HCT116 (cell line): ENCODE measurements around the gene AGAP1. TPM values are rescaled to one million over a fixed set of nuclear protein-coding genes. Genes with fewer than 3 reads are reported as not detected.

Experiments
- ATAC-seq: fragments of 200-7000 bp; cut with Tn5 transposase; 2 replicates; pipeline ENCODE4 v1.9.1; 2020; ENCODE audit warnings: mild to moderate bottlenecking, moderate library complexity
- BruUV-seq: library from RNA; stranded (reverse); fragments of 400-500 nt; replicated peaks from 2 replicates; lab custom pipeline; 2021; lab: Mats Ljungman, UMichigan
- CTCF ChIA-PET: fragments of 300-600 bp; sonication (Branson Sonifier 250); formaldehyde crosslinking; loops from one replicate; lab custom pipeline; 2021; ENCODE audit warnings: antibody characterized with exemption; lab: Charles Lee
- POLR2A ChIA-PET: fragments of 300-600, 350-600 bp; sonication (Branson Sonifier 250); formaldehyde crosslinking; loops from one replicate; lab custom pipeline; 2021; ENCODE audit warnings: antibody characterized with exemption; lab: Charles Lee
- RAD21 ChIA-PET, 2 experiments: fragments of 300-600 bp; sonication (Branson Sonifier 250); formaldehyde crosslinking; loops; one replicate each; lab custom pipeline; 2023; ENCODE audit warnings: low total read pairs in 2 of 2; ENCODE audit not compliant: uncharacterized antibody in 2 of 2, unreplicated experiment in 2 of 2, low non-redundant PET in 1 of 2; lab: Charles Lee
- DNase-seq: peaks from one replicate; pipeline ENCODE4 v3.0.0-alpha.2; 2010; ENCODE audit warnings: low read depth, low spot score
- H2AFZ ChIP-seq: fragments of 200-600 bp; shearing (Covaris generic), sonication (generic); 2 replicates; pipeline ENCODE4 v1.6.1; 2017; ENCODE audit warnings: low read depth, mixed run types, mixed read lengths, antibody characterized with exemption, low read length; ENCODE audit not compliant: poor library complexity, severe bottlenecking
- H3K27ac ChIP-seq: 2 replicates; pipeline ENCODE4 v1.5.1; 2012; ENCODE audit warnings: low read depth, low read length
- H3K27me3 ChIP-seq: fragments of 200-600 bp; sonication (generic); 2 replicates; pipeline ENCODE4 v1.6.1; 2016; ENCODE audit warnings: mixed run types, low read length, mixed read lengths; ENCODE audit not compliant: insufficient read depth
- H3K36me3 ChIP-seq, 2 experiments: fragments of 200-500 bp in 1 of 2; fragments of 200-600 bp in 1 of 2; sonication (Bioruptor generic) in 1 of 2; sonication (generic) in 1 of 2; 2 replicates each; pipeline versions ENCODE4 v1.5.1 to v1.6.1; 2014 to 2016; ENCODE audit warnings: low read length in 2 of 2, inconsistent platforms in 1 of 2, mixed read lengths in 1 of 2, mixed run types in 1 of 2; ENCODE audit not compliant: insufficient read depth in 2 of 2, control insufficient read depth in 1 of 2
- H3K4me1 ChIP-seq, 2 experiments: fragments of 200-600 bp in 1 of 2; sonication (generic) in 1 of 2; 2 replicates each; pipeline versions ENCODE4 v1.5.1 to v1.6.1; 2012 to 2017; ENCODE audit warnings: low read length in 2 of 2, inconsistent platforms in 1 of 2, mild to moderate bottlenecking in 1 of 2, mixed read lengths in 1 of 2, mixed run types in 1 of 2, moderate library complexity in 1 of 2; ENCODE audit not compliant: insufficient read depth in 2 of 2, control insufficient read depth in 1 of 2
- H3K4me2 ChIP-seq: fragments of 200-600 bp; sonication (generic); 2 replicates; pipeline ENCODE4 v1.6.1; 2017; ENCODE audit warnings: mixed run types, low read length, mixed read lengths
- H3K4me3 ChIP-seq, 2 experiments: fragments of 200-600 bp in 1 of 2; sonication (generic) in 1 of 2; replicated peaks in 1 of 2; 2 replicates each; pipeline ENCODE4 v1.5.1; 2011 to 2016; ENCODE audit warnings: low read length in 2 of 2, control low read depth in 1 of 2, low read depth in 1 of 2, mild to moderate bottlenecking in 1 of 2, mixed read lengths in 1 of 2, mixed run types in 1 of 2
- H3K79me2 ChIP-seq: fragments of 200-600 bp; sonication (generic); 2 replicates; pipeline ENCODE4 v1.6.1; 2017; ENCODE audit warnings: mild to moderate bottlenecking, mixed run types, low read length, moderate library complexity, mixed read lengths; ENCODE audit not compliant: insufficient read depth
- H3K9ac ChIP-seq: fragments of 200-600 bp; sonication (generic); 2 replicates; pipeline ENCODE4 v1.6.1; 2016; ENCODE audit warnings: low read length, mixed read lengths
- H3K9me2 ChIP-seq: fragments of 200-600 bp; sonication (generic), shearing (Covaris generic); 2 replicates; pipeline ENCODE4 v1.6.1; 2017; ENCODE audit warnings: mixed run types, mild to moderate bottlenecking, moderate library complexity; ENCODE audit not compliant: insufficient read depth
- H3K9me3 ChIP-seq, 2 experiments: fragments of 200-500 bp in 1 of 2; fragments of 200-600 bp in 1 of 2; sonication (Bioruptor generic) in 1 of 2; sonication (generic) in 1 of 2; 2 replicates each; pipeline ENCODE4 v1.6.1; 2014 to 2017; ENCODE audit warnings: low read length in 2 of 2, mixed read lengths in 2 of 2, inconsistent platforms in 1 of 2, low read depth in 1 of 2, mild to moderate bottlenecking in 1 of 2, mixed run types in 1 of 2, moderate library complexity in 1 of 2; ENCODE audit not compliant: control insufficient read depth in 1 of 2, insufficient read depth in 1 of 2
- H4K20me1 ChIP-seq: fragments of 200-600 bp; sonication (generic), shearing (Covaris generic); 2 replicates; pipeline ENCODE4 v1.6.1; 2017; ENCODE audit warnings: mixed run types, mild to moderate bottlenecking, moderate library complexity; ENCODE audit not compliant: insufficient read depth
- CBX3 ChIP-seq: IDR thresholded peaks from 2 replicates; pipeline ENCODE4 v1.6.1; 2012; ENCODE audit warnings: low read depth
- CTCF ChIP-seq, 3 experiments: fragments of 200-600 bp in 1 of 3; sonication (generic) in 1 of 3; IDR thresholded peaks in 2 of 3; conservative IDR thresholded peaks in 1 of 3; 2 replicates each; pipeline ENCODE4 v1.5.1; 2012 to 2017; ENCODE audit warnings: low read depth in 2 of 3, low read length in 2 of 3, antibody characterized with exemption in 1 of 3, borderline replicate concordance in 1 of 3, control low read depth in 1 of 3, mild to moderate bottlenecking in 1 of 3, mixed read lengths in 1 of 3, mixed run types in 1 of 3, moderate library complexity in 1 of 3; ENCODE audit not compliant: insufficient read depth in 1 of 3
- EGR1 ChIP-seq: IDR thresholded peaks from 2 replicates; pipeline ENCODE4 v1.6.1; 2012; ENCODE audit warnings: low read depth
- ELF1 ChIP-seq: IDR thresholded peaks from 2 replicates; pipeline ENCODE4 v1.6.1; 2012; ENCODE audit warnings: low read depth, borderline replicate concordance
- EZH2 ChIP-seq: fragments of 200-600 bp; sonication (generic); IDR thresholded peaks from 2 replicates; pipeline ENCODE4 v1.6.1; 2017; ENCODE audit warnings: antibody characterized with exemption, mixed run types
- EZH2phosphoT487 ChIP-seq: fragments of 200-600 bp; IDR thresholded peaks from 2 replicates; pipeline ENCODE4 v1.6.1; 2018; ENCODE audit warnings: antibody characterized with exemption, borderline replicate concordance
- FOSL1 ChIP-seq: IDR thresholded peaks from 2 replicates; pipeline ENCODE4 v1.6.1; 2012; ENCODE audit warnings: low read depth
- MAX ChIP-seq: IDR thresholded peaks from 2 replicates; pipeline ENCODE4 v1.6.1; 2012
- SIN3A ChIP-seq: IDR thresholded peaks from 2 replicates; pipeline ENCODE4 v1.6.1; 2012; ENCODE audit warnings: low read depth
- SRF ChIP-seq: IDR thresholded peaks from 2 replicates; pipeline ENCODE4 v1.6.1; 2012; ENCODE audit warnings: low read depth
- ZBTB33 ChIP-seq: IDR thresholded peaks from 2 replicates; pipeline ENCODE4 v1.6.1; 2011; ENCODE audit warnings: mild to moderate bottlenecking, low read length, moderate library complexity; ENCODE audit not compliant: insufficient replicate concordance; ENCODE audit errors: extremely low read depth
- ZNF274 ChIP-seq: fragments of 200-500 bp; sonication (Bioruptor generic); IDR thresholded peaks from 2 replicates; pipeline ENCODE4 v1.6.1; 2014; ENCODE audit warnings: mild to moderate bottlenecking, low read depth, low read length, inconsistent platforms
- intact Hi-C: fragments of 100-400 bp; cut with micrococcal nuclease; formaldehyde crosslinking; loops from 2 replicates; pipeline ENCODE4 v1.10.0; 2022
- total RNA-seq: library from RNA; stranded (reverse); gene quantifications from one replicate; pipeline ENCODE4 v1.2.1, GENCODE V29; 2021; ENCODE audit not compliant: unreplicated experiment
- TF ChIP-seq, protein P1 (sequence below): IDR thresholded peaks from 2 replicates; pipeline ENCODE4 v1.6.1; 2012; ENCODE audit warnings: low read depth

The AGAP1 gene
- total RNA-seq, 1 experiment from 2014 or later, result 43.8 TPM

GRCh38 chr2:235868224-235868623, 374.4 kb downstream of the AGAP1 start:
- H3K4me3 ChIP-seq, result no peak overlapping the region
- no peaks in the 10 kb centered on the region for H3K9me2 ChIP-seq
- POLR2A ChIA-PET, result no interaction called here
- H3K27me3 ChIP-seq, result no peaks in the 10 kb centered on the region
- H2AFZ ChIP-seq, result no peak overlapping the region
- no peaks in the 10 kb centered on the region for H3K4me1 ChIP-seq
- RAD21 ChIA-PET, result no interaction called here
- TF ChIP-seq ZBTB33 (no peak), EGR1 (no peak)
- BruUV-seq, result no TSS peak
- DNase-seq (no peak), ATAC-seq (no peak)
- H4K20me1 ChIP-seq, result no peaks in the 10 kb centered on the region
- no peak overlapping the region for H3K27ac ChIP-seq
- no peak overlapping the region for H3K4me2 ChIP-seq
- no peaks in the 10 kb centered on the region for H3K36me3 ChIP-seq
- H3K9me3 ChIP-seq, result peaks cover 0 to 3% of the 10 kb centered on the region in 2 experiments; a peak in 1 of 4 replicates
- intact Hi-C loops, result no loop called here
- CTCF ChIA-PET, result no interaction called here
- no peaks in the 10 kb centered on the region for H3K79me2 ChIP-seq
- H3K9ac ChIP-seq, result no peak overlapping the region

GRCh38 chr2:235868645-235869044, 374.8 kb downstream of the AGAP1 start:
- Histone ChIP-seq H3K4me3 (no peak overlapping the region), H3K9me3 (peaks cover 0 to 3% of the 10 kb centered on the region in 2 experiments; a peak in 1 of 4 replicates), H3K79me2 (no peaks in the 10 kb centered on the region), H3K27me3 (no peaks in the 10 kb centered on the region), H3K9me2 (no peaks in the 10 kb centered on the region), H3K36me3 (no peaks in the 10 kb centered on the region), H3K4me1 (no peaks in the 10 kb centered on the region), H4K20me1 (no peaks in the 10 kb centered on the region), H3K27ac (no peak overlapping the region), H2AFZ (no peak overlapping the region), H3K9ac (no peak overlapping the region), H3K4me2 (no peak overlapping the region)
- DNase-seq (no peak), ATAC-seq (no peak)
- no peak for TF ChIP-seq MAX
- no peak for TF ChIP-seq ZNF274
- no peak for TF ChIP-seq SRF
- no peak for TF ChIP-seq FOSL1
- TF ChIP-seq ELF1, result no peak
- no peak for TF ChIP-seq CBX3
- TF ChIP-seq CTCF (IDR thresholded peaks at IDR 0.05 in 2 of 3, conservative IDR thresholded peaks at IDR 0.05 in 1 of 3; ENCODE audit: borderline replicate concordance in 1 of 3, insufficient read depth in 1 of 3, low read depth in 2 of 3, low read length in 2 of 3), result no peak
- no peak for TF ChIP-seq EZH2
- TF ChIP-seq, protein P1, sequence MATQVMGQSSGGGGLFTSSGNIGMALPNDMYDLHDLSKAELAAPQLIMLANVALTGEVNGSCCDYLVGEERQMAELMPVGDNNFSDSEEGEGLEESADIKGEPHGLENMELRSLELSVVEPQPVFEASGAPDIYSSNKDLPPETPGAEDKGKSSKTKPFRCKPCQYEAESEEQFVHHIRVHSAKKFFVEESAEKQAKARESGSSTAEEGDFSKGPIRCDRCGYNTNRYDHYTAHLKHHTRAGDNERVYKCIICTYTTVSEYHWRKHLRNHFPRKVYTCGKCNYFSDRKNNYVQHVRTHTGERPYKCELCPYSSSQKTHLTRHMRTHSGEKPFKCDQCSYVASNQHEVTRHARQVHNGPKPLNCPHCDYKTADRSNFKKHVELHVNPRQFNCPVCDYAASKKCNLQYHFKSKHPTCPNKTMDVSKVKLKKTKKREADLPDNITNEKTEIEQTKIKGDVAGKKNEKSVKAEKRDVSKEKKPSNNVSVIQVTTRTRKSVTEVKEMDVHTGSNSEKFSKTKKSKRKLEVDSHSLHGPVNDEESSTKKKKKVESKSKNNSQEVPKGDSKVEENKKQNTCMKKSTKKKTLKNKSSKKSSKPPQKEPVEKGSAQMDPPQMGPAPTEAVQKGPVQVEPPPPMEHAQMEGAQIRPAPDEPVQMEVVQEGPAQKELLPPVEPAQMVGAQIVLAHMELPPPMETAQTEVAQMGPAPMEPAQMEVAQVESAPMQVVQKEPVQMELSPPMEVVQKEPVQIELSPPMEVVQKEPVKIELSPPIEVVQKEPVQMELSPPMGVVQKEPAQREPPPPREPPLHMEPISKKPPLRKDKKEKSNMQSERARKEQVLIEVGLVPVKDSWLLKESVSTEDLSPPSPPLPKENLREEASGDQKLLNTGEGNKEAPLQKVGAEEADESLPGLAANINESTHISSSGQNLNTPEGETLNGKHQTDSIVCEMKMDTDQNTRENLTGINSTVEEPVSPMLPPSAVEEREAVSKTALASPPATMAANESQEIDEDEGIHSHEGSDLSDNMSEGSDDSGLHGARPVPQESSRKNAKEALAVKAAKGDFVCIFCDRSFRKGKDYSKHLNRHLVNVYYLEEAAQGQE, result no peak
- no peak for TF ChIP-seq EZH2phosphoT487
- no peak for TF ChIP-seq SIN3A
- BruUV-seq, result no TSS peak
- ChIA-PET CTCF (no interaction called here), POLR2A (no interaction called here), RAD21 (no interaction called here)
- intact Hi-C loops, result no loop called here
